ENCODE measurements around the gene WWOX.

- TF ChIP-seq CTCF (IDR thresholded peaks at IDR 0.05; ENCODE audit: low read depth, low read length) = no peak
- no peak for TF ChIP-seq POLR2A (IDR thresholded peaks at IDR 0.05; ENCODE audit: extremely low read depth, insufficient read length)
- no peak for TF ChIP-seq MYC (IDR thresholded peaks at IDR 0.05; ENCODE audit: low read depth, low read length)
- TF ChIP-seq MAX (IDR thresholded peaks at IDR 0.05; ENCODE audit: low read depth, low read length) = no peak
Observed at GRCh38 chr16:78768226-78768625, 668.8 kb downstream of the WWOX start.

Measured in NB4 (cell line).